GM19324 (cell line): Measurements from ENCODE around the gene SLC25A28.
A peak's percentile ranks its signal among the peaks of the same experiment; 100 is the strongest.
"Not testable (repeated sequence)": the region's sequence is repeated elsewhere in the genome, so short reads cannot be mapped to it uniquely, and the experiment has no call there.

ENCODE experiments used
- ATAC-seq: cut with Tn5 transposase; IDR thresholded peaks from one replicate; pipeline ENCODE4 v1.9.1; 2021; ENCODE audit warnings: mild to moderate bottlenecking, moderate library complexity; ENCODE audit not compliant: unreplicated experiment, low FRiP score

SLC25A28 gene

DNA sequence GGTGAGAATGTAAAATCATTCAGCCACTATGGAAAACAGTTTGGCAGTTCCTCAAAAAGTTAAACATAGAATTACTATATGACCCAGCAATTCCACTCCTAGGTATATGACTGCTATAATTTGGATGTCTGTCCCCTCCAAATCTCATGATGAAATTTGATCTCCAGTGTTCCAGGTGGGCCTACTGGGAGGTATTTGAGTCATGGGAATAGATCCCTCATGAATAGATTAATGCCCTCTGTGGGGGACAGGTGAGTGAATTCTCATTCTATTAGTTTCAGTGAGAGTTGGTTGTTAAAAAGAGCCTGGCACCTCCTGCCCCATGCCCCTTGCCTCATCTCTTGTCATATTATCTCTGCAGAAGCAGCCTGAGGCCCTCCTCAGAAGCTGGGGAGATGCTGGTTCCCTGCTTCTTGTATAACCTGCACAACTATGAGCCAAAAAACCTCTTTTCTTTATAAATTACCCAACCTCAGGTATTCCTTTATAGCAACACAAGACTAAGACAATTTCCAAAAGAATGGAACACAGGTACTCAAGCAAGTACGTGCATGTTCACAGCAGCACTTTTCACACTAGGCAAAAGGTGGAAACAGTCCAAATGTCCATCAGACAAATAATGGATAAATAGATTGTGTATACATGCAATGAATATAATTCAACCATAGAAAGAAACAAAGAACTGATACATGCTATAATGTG is 8.8 kb upstream of the SLC25A28 start:
- ATAC-seq: no peak

DNA sequence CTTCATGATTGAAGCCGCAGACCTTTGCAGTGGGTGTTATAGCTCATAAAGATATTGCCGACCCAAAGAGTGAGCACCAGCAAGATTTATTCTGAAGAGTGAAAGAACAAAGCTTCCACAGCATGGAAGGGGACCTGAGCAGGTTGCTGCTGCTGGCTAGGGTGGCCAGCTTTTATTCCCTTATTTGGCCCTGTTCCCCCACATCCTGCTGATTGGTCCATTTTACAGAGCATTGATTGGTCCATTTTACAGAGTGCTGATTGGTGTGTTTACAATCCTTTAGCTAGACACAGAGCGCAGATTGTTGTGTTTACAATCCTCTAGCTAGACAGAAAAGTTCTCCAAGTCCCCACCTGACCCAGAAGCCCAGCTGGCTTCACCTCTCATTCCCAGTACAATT is 4.9 kb upstream of the SLC25A28 start:
- not testable (repeated sequence) for ATAC-seq

DNA sequence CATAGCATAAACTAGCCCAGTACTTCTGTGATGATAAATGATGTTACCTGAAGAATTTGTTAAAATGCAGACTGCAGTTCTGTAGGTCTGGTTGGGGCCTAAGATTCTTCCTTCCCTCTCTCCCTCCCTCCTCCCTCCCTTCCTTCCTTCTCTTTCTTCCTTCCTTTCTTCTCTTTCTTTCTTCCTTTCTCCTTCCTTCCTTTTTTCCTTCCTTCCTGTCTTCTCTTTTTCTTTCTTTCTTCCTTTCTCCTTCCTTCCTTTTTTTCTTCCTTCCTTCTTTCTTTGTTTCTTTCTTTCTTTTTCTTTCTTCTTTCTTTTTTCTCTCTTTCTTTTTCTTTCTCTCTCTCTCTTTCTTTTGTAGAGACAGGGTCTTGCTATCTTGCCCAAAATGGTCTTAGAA is 3.7 kb upstream of the SLC25A28 start:
- no peak for ATAC-seq

DNA sequence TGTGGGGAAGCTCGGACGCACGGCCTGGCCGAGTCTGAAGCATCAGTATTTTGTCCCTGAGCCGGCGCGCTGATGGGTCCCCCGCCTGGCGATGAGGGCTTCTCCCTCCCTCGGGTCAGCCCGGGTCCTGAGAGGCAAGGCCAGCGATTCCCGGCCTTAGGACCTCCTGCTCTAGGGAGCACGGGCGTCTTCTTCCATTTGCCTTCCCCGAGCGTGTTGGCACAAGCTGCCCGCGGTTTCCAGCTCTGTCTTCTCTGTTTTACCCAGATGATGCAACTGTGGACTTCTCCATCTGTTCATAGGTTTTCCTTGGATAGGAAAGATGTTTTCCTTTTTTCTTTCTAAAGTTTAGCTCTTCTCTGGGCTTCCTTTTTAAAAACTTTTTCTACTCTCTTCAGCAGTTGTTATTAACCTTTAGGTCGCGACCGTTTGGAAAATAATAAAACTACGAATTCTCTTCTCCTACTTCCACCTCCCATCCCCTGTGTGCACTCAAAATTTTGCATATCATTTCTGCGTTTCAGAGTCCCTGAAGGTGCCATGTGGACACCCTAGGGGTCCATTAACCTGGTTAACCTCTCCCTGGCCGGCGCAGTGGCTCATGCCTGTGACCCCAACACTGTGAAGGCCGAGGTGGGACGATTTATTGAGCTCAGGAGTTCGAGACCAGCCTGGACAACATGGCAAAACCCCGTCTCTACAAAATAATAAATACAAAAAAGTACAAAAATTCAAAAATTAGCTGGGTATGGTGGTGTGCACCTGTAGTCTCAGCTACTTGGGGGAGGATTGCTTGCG is 1.4 kb upstream of the SLC25A28 start:
- ATAC-seq: no peak

DNA sequence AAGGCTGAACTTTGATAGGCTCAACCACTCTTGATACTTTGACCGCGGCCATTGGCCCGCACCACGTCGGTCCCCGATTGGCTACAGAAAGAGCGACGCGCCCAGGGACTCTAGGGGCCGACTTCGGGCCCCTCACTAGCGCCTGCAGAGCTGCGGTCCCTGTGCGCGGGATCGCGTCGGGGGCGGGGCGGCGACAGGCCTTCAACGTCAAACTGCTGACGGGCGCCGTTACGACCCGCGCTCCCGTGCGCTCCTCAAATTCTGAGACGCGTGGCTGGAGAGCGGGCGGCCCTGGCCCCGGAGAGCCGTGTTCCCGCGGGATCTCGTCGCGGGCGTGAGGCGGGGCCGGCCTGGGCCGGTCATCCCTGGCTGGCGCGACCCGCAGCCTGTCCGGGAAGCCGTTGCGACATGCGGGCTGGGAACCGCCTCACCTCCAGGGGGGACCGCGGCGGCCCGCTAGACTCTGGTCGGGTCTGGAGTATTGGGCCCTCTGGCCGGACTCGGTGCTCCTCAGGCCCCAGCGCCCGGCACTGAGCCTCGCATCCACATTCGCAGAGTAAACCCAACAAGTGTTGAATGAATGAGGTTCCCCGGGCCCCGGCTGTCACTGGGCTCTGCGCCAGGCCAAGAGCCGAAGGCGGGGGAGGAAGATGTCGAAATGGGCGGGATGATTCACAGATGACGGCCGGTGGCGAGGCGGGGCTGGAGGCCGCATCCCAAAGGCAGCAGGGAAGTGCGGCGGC is 643 bp upstream of the SLC25A28 start:
- peak; percentile 92 for ATAC-seq

DNA sequence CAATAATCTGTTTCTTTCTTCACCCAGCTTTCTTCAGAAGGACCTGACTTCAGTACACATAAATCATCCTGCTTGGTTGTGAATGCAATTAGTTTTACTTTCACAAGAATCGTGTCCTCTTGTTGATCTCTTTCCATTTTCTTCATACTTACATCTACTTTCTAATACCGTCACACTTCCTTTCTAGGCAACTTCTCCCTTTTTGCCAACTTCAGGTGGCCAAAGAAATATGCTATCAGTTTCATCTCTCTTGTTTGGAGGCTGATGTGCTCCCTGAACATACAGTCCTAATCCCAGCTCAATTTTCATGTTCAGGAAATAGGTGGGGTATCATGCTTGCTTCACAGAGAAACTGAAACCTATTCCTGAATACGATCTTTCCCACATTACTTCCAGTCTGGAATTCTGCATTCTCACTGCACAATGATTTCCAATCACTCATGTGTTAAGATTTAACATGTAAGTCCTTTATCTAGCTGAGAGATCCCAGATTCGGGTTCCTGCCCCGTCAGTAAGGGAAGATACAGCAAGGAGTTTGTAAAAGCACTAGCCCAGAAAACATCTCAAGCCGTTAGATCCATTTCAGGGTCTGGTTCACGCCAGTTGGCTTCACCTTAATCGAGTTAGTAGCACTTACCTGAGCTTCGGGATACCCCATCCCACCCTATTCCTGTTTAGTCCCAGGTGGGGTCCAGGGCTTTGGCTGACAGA is 994 bp downstream of the SLC25A28 start:
- ATAC-seq: no peak

DNA sequence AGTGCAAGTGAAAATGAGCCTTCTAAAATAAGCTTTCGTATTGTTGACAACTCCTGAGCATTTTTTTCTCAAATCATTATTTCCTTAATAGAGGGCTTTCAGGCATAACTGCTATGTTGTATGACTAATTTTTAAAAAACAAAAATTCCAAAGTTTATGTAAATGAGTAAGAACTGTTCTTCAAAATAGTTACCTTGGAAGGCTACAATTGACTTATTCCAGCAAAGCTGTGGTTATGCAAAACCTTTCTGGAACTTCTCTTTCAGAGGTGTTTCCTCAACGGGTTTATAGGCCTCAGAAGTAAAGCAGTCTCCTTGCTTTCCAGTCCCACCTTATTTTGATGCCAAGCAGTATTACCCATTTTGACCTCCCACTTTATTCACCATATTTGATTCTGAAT is 2.5 kb downstream of the SLC25A28 start:
- ATAC-seq: no peak

DNA sequence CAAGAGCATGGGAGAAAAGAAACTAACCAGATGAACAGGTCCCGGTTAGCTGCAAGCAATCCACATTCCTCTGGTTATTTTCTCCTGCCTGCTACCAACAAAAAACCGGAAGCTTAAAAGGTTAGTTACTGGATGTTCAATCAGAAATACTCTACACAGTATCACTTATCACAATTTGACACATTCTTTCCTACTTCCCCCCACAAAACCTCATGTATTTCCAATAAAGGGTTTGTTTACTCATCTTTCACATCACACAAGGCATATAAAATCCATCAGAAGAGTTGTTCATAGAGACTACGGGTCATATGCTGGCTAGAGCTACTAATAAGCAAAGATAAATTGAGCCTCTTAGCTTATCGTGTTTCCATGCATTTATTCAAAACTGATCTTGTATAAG is 4.8 kb downstream of the SLC25A28 start:
- no peak for ATAC-seq

DNA sequence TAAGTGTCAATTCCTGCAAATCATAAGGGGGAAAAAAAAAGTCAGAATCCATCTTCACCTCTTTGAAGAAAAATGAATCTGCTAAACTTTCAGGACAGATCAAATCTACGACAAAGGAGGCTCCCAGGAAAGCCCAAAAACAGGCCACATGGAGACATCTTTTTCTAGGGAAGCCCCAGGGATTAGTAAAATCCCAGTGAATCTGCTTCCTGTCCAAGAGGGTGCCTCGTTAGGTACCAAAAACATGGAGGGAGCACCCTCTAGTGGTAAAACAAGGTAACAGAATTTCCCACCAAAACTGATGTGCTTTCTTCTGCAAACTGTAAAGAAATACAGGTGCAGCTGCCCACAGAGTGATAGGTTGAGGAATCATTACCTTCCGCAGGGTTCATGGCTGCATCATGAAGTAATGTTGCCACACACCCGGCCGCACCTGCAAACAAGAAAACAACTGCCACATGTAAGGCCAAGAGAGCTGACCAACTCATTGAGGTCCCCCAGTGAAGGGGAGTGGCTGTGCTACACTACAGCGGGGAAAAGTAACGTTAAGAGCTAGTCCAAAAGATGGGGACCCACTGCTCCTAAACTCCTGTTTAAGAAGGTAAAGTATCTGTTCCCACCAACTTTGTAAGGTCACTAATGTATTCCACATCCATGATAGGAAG is 7.9 kb downstream of the SLC25A28 start:
- no peak for ATAC-seq

DNA sequence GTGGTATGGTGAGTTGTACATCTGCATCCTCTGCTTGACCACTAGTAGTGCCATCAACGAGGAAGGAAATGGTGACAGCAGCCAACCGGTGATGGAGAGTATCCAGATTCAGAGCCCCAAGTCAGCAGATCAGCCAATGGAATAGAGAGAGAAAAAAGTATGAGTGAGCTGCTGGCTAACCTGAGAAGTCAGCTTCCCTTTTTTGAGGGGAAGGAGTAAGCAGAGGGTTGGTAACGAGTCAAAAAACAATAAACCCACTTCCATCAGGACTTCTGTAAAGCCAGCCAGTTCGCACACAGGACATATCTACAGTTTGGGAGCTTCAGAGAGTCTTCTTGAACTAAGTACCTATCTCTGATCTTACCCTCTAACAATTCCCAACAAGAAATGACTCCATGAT is 8.9 kb downstream of the SLC25A28 start:
- ATAC-seq: no peak

DNA sequence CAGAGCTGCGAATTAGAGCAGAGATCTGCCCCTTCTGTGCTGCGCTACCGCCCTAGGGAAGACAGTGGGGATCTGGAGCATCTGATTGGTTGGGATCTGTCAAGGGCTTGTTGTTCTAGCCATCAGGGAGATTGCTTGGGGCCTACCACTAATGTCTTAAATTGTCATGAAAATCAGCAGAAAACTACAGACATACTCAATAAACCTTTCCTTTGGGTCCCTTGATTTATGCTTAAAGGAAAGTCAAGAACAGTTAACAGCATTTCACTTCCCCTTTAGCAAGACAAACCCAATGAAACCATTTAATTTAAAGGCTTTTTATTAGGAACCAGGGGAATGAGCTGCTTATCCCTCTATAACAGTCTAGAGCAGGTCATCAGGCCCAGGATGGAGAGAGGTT is 10.0 kb downstream of the SLC25A28 start:
- no peak for ATAC-seq

DNA sequence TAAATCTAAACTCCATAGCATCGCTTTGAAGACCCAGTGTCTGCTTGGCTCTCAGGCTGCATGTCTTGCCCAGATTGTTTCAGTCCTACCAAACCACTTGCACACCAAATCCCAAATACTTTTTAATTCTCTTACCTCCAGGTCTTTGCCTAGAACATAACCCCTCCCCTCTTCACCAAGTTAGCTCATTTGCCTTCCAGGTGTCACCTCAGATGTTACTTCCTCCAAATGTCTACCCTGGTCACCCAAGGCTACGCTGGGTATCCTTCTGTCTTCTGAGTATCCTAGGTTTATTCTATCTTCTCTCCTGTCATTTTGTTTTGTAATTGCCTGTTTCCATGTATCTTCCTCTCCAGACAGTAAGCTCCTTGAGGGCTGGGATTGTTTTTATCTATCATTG is 11.1 kb downstream of the SLC25A28 start:
- ATAC-seq: no peak

DNA sequence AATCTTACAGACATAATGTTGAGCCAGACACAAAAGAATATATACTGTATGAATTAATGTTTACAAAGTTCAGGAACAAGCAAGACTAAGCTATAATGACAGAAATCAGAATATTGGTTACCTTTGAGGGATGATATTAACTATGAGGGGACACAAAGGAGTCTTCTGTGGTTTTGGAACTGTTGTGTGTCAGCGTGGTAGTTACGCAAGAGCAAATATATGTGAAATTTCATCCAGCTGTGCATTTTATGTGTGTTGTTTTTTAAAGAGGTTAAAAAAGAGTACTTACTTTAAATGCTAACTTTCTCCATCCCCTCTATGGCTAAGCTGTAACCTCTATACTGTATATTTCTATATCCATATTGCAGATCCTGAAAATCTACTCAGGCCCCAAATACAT is 14.9 kb downstream of the SLC25A28 start:
- no peak for ATAC-seq

DNA sequence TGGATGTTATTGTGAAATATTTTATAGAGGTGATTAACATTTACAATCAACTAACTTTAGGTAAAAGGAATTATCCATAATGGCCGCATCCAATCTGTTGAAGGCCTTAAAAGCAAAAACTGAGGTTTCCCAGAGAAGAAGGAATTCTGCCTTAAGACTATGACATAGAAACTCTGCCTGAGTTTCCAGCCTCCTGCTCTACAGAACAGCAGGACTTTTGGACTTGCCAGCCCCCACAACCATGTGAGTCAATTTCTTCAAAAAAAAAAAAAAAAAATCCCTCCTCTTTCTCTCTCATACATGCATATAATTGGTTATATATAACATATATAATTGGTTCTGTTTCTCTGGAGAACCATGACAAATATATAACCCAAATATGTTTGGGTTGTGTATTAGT is 15.4 kb downstream of the SLC25A28 start:
- no peak for ATAC-seq

DNA sequence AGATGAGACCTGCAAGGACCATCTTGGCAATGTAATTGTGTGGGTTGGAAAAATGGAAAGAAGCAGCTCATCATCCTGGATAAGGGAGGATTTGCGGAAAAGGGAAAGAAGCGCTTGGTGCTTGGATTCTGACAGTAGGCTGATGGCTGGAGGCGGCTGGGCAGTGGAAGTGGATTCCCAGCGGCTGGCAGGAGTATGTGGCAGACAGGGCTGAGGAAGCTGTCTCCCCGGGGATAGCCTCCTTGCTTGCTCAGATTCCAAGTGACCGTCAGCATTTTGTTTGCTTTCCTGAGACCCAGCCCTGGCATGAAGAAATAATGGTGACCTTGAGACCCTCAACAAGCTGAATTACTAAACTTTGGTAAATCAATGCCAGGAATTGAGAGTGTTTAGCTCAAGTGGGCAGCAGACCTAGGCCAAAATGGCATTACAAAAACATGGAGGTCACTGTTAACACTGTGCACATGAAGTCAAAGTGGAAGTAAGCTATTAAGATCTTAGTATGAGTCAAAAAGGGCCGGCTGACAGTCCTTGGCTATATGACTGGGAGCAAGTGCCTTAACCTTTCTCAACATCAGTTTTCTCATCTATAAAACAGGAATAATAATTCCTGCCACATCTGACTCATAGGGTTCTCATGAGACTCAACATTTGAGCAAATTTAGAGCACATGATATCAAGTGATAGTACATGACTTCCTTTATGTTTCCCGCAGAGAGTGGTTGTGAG is 21.3 kb downstream of the SLC25A28 start:
- no peak for ATAC-seq

DNA sequence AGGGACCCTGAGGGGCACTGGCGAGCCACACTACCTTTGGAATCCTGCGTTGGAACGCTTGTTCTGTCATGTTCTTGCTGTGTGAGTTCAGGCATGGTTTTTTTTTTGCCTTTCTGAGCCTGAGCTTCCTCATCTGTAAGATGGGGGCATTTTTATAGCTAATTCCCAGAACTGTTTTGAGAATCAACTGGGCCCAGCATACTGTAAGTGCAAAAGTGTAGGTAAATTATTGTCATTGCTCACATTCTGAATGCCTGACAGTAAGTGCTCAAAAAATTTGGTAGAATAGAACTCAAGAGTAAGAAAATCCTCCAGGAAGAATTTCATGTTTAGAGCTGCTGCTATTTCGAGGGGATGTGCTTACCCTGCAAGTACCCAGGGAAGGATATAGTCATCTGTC is 22.2 kb downstream of the SLC25A28 start:
- ATAC-seq: no peak

DNA sequence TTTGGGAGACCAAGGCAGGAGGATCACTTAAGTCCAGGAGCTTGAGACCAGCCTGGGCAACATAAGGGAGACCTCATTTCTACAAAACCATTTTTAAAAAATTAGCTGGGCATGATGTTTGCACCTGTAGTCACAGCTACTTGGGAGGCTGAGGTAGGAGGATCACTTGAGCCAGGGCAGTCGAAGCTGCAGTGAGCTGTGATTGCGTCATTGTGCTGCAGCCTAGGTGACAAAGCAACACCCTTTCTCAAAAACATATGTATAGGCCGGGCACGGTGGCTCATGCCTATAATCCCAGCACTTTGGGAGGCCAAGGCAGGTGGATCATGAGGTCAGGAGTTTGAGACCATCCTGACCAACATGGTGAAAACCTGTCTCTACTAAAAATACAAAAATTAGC is 23.5 kb downstream of the SLC25A28 start:
- ATAC-seq: not testable (repeated sequence)

DNA sequence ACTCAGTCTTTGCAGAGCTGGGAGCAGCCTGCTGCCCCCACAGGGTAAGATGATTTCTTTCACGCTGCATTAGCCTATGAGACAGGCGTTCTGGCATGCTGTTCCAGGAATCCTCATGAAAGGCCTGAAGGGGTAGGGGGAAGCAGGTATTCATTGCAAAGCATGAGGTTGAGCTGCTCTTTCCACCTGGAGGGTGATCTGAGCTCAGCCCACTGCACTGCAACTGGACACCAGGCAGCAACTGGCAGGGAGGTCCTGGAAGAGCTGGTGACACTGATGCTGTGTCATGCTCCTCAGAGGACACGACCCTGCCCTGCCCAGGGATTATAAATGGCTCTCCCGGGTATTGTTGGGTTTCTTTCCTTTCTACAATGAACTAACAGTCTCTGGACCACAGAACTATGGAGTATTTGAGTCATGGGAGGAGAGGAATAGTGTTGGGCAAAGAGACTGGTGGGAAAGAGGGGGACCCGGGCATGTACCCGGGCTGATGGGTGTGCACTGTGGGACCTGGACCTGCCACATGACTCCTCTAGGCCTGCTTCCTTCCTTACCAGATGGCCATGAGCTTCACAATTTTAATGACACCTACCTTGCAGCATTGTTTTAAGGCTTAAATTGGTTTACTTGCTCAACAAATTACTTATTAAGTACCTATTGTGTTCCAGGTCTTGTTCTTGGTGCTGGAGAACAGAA is 24.3 kb downstream of the SLC25A28 start:
- no peak for ATAC-seq

DNA sequence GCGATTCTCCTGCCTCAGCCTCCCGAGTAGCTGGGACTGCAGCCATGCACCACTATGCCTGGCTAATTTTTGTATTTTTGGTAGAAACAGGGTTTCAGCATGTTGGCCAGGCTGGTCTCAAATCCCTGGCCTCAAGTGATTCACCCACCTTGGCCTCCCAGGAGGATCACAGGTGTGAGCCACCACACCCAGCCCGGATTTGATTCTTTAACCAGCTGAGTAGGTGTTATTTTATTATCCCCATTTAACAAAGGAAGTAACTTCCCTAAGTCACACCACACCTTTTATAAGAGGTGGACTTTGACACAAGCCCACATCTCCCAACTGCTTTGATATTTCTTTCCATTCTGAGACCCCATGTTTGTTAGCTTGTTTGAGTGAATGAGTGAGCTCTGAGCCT is 25.0 kb downstream of the SLC25A28 start:
- no peak for ATAC-seq
